Muscle of back (tissue), 11 donors: ENCODE results near the gene SGCG. TPM values are rescaled to one million over a fixed set of nuclear protein-coding genes. Genes with fewer than 3 reads are reported as not detected.

Source experiments
- DNase-seq, 3 donors: peaks; one replicate each; pipeline versions ENCODE4 v3.0.0 to v3.0.0-alpha.2; 2013
- polyA plus RNA-seq, 10 donors: library from polyadenylated mRNA; unstranded; fragments of 120-200 nt; gene quantifications; one replicate each; pipeline ENCODE4 v1.2.1, GENCODE V29; 2013; ENCODE audit not compliant: insufficient read length in 10 of 10

The SGCG gene
- polyA plus RNA-seq, 10 donors: 40.4 to 74.8 (median 58.9) TPM

GRCh38 chr13:23323946-23324709 is 143.3 kb downstream of the SGCG start:
- DNase-seq: peak in 1 of 3 donors; percentile 43

- no peak for DNase-seq
Observed at GRCh38 chr13:23325191-23325590, 144.4 kb downstream of the SGCG start.

GRCh38 chr13:23330356-23330755 is 149.6 kb downstream of the SGCG start:
- DNase-seq: no peak

- no peak for DNase-seq
Observed at GRCh38 chr13:23339225-23339624, 158.4 kb downstream of the SGCG start.

GRCh38 chr13:23344931-23345595 is 164.3 kb downstream of the SGCG start:
- DNase-seq: no peak

GRCh38 chr13:23347601-23348000 is 166.8 kb downstream of the SGCG start:
- DNase-seq: no peak

- DNase-seq: no peak
Observed at GRCh38 chr13:23348262-23349127, 167.7 kb downstream of the SGCG start.

GRCh38 chr13:23349161-23349897 is 168.6 kb downstream of the SGCG start:
- peak in 1 of 3 donors; percentile 12 for DNase-seq

GRCh38 chr13:23350009-23350408 is 169.2 kb downstream of the SGCG start:
- DNase-seq: no peak

GRCh38 chr13:23352161-23352560 is 171.4 kb downstream of the SGCG start:
- DNase-seq: no peak

- no peak for DNase-seq
Observed at GRCh38 chr13:23354520-23354919, 173.7 kb downstream of the SGCG start.

GRCh38 chr13:23356368-23356767 is 175.6 kb downstream of the SGCG start:
- no peak for DNase-seq

GRCh38 chr13:23357349-23357748 is 176.6 kb downstream of the SGCG start:
- DNase-seq: no peak

- DNase-seq: no peak
Observed at GRCh38 chr13:23359882-23360281, 179.1 kb downstream of the SGCG start.

GRCh38 chr13:23365652-23366051 is 184.9 kb downstream of the SGCG start:
- no peak for DNase-seq

- no peak for DNase-seq
Observed at GRCh38 chr13:23367907-23368306, 187.1 kb downstream of the SGCG start.

- no peak for DNase-seq
Observed at GRCh38 chr13:23372264-23372906, 191.6 kb downstream of the SGCG start.
